ENCODE measurements around the gene USP31.

Gene USP31

GRCh38 chr16:23057013-23057596, 92.1 kb downstream of the USP31 start:
- Histone ChIP-seq H3K9me3 (ENCODE audit: control insufficient read depth in 1 of 2, low read length in 2 of 2) (no peaks in the 10 kb centered on the region), H3K27me3 (ENCODE audit: low read depth, low read length) (no peaks in the 10 kb centered on the region), H3K27ac (ENCODE audit: low read length) (no peak overlapping the region), H3K36me3 (ENCODE audit: control insufficient read depth in 1 of 2, insufficient read depth in 2 of 2, low read length in 2 of 2) (no peaks in the 10 kb centered on the region), H3K4me3 (ENCODE audit: low read depth in 1 of 2, low read length in 2 of 2) (no peak overlapping the region), H3K4me1 (ENCODE audit: control insufficient read depth in 1 of 2, insufficient read depth in 2 of 2, low read length in 2 of 2) (peaks cover 0 to 9% of the 10 kb centered on the region in 2 donors)

DNA sequence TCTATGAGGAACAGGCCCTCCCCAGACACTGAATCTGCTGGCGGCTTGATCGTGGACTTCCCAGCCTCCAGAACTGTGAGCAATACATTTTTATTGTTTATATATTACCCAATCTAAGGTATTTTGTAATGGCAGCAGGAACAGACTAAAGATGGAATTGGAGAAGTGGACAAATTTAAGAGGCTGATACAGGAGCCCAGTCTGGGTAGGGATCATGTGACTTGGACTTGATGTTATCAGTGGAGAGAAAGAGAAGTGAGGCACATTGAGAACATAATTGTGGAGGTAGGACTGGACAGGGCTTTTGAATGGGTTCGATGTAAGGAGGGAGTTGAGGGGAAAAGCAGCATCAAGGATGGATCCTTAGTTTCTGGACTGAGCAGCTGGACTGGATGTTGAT, 93.8 kb downstream of the USP31 start:
- H3K4me3 ChIP-seq (ENCODE audit: low read depth in 1 of 2, low read length in 2 of 2): no peak overlapping the region
- peaks cover 0 to 4% of the 10 kb centered on the region in 2 donors for H3K4me1 ChIP-seq (ENCODE audit: control insufficient read depth in 1 of 2, insufficient read depth in 2 of 2, low read length in 2 of 2)
- no peaks in the 10 kb centered on the region for H3K36me3 ChIP-seq (ENCODE audit: control insufficient read depth in 1 of 2, insufficient read depth in 2 of 2, low read length in 2 of 2)
- H3K27ac ChIP-seq (ENCODE audit: low read length): no peak overlapping the region
- no peaks in the 10 kb centered on the region for H3K9me3 ChIP-seq (ENCODE audit: control insufficient read depth in 1 of 2, low read length in 2 of 2)
- no peaks in the 10 kb centered on the region for H3K27me3 ChIP-seq (ENCODE audit: low read depth, low read length)

DNA sequence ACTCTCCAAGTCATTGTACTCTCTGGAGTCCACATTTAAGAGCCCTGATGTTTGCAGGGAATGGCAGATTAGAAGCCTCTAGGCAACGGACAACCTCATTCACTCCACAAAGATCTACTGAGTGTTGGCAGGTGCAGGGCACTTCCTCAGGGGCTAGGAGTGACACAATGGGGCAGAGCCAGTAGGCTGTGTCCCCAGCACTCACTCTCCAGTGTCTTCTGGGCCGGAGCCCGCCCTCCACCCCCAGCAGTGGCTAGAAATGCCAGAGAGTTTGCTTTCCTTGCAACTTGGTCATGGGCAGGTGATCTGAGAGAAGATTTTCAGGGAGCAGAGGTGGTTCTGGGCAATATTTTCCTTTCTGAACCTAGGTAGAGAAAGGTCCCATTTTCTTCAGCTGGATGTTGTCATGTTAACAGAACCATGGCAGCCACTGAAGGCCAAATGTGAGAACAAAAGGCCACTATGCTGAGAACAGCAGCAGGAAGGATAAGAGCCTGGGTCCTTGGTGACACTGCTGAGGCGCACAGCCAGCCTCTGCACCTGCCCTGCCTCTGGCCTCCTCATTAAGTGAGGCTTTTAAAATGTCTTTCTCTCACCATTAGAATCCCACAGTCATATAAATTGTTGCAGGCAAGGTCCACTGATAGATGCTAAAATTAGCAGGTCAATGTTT, 96.2 kb downstream of the USP31 start:
- no peak overlapping the region for H3K27ac ChIP-seq (ENCODE audit: low read length)
- H3K27me3 ChIP-seq (ENCODE audit: low read depth, low read length): no peaks in the 10 kb centered on the region
- H3K9me3 ChIP-seq (ENCODE audit: control insufficient read depth in 1 of 2, low read length in 2 of 2): no peaks in the 10 kb centered on the region
- H3K36me3 ChIP-seq (ENCODE audit: control insufficient read depth in 1 of 2, insufficient read depth in 2 of 2, low read length in 2 of 2): no peaks in the 10 kb centered on the region
- H3K4me3 ChIP-seq (ENCODE audit: low read depth in 1 of 2, low read length in 2 of 2): no peak overlapping the region
- no peaks in the 10 kb centered on the region for H3K4me1 ChIP-seq (ENCODE audit: control insufficient read depth in 1 of 2, insufficient read depth in 2 of 2, low read length in 2 of 2)

- H3K36me3 ChIP-seq (ENCODE audit: control insufficient read depth in 1 of 2, insufficient read depth in 2 of 2, low read length in 2 of 2): no peaks in the 10 kb centered on the region
- H3K4me3 ChIP-seq (ENCODE audit: low read depth in 1 of 2, low read length in 2 of 2): no peak overlapping the region
- H3K27me3 ChIP-seq (ENCODE audit: low read depth, low read length): no peaks in the 10 kb centered on the region
- no peak overlapping the region for H3K27ac ChIP-seq (ENCODE audit: low read length)
- no peaks in the 10 kb centered on the region for H3K4me1 ChIP-seq (ENCODE audit: control insufficient read depth in 1 of 2, insufficient read depth in 2 of 2, low read length in 2 of 2)
- no peaks in the 10 kb centered on the region for H3K9me3 ChIP-seq (ENCODE audit: control insufficient read depth in 1 of 2, low read length in 2 of 2)
These were observed 97.0 kb downstream of the USP31 start for GRCh38 chr16:23052221-23052620.

- Histone ChIP-seq H3K4me1 (ENCODE audit: control insufficient read depth in 1 of 2, insufficient read depth in 2 of 2, low read length in 2 of 2) (no peaks in the 10 kb centered on the region), H3K36me3 (ENCODE audit: control insufficient read depth in 1 of 2, insufficient read depth in 2 of 2, low read length in 2 of 2) (no peaks in the 10 kb centered on the region), H3K27me3 (ENCODE audit: low read depth, low read length) (no peaks in the 10 kb centered on the region), H3K27ac (ENCODE audit: low read length) (no peak overlapping the region), H3K9me3 (ENCODE audit: control insufficient read depth in 1 of 2, low read length in 2 of 2) (no peaks in the 10 kb centered on the region), H3K4me3 (ENCODE audit: low read depth in 1 of 2, low read length in 2 of 2) (no peak overlapping the region)
These were observed 97.7 kb downstream of the USP31 start for GRCh38 chr16:23051587-23051986.

DNA sequence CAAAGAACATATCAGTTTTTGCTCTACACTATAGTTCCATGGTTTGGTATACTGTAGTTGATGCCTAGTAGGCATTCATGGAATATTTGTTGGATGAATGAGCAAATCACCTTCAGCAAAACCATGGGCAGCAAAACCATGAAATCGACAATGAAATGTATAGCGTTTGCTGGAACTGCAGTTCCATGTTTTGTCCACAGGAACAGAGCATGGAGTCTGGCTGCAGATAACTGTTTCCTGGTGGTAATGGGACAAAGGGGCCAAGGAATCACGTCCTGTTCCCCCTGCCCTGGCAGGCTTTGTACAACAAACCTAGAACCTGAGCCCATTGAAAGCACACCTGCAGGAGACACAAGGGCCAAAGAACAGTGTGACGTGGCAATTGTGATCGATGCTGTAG, 101.1 kb downstream of the USP31 start:
- Histone ChIP-seq H3K4me1 (ENCODE audit: control insufficient read depth in 1 of 2, insufficient read depth in 2 of 2, low read length in 2 of 2) (no peaks in the 10 kb centered on the region), H3K9me3 (ENCODE audit: control insufficient read depth in 1 of 2, low read length in 2 of 2) (no peaks in the 10 kb centered on the region), H3K4me3 (ENCODE audit: low read depth in 1 of 2, low read length in 2 of 2) (no peak overlapping the region), H3K27me3 (ENCODE audit: low read depth, low read length) (no peaks in the 10 kb centered on the region), H3K36me3 (ENCODE audit: control insufficient read depth in 1 of 2, insufficient read depth in 2 of 2, low read length in 2 of 2) (no peaks in the 10 kb centered on the region), H3K27ac (ENCODE audit: low read length) (no peak overlapping the region)

- Histone ChIP-seq H3K4me3 (ENCODE audit: low read depth in 1 of 2, low read length in 2 of 2) (no peak overlapping the region), H3K4me1 (ENCODE audit: control insufficient read depth in 1 of 2, insufficient read depth in 2 of 2, low read length in 2 of 2) (no peaks in the 10 kb centered on the region), H3K9me3 (ENCODE audit: control insufficient read depth in 1 of 2, low read length in 2 of 2) (no peaks in the 10 kb centered on the region), H3K36me3 (ENCODE audit: control insufficient read depth in 1 of 2, insufficient read depth in 2 of 2, low read length in 2 of 2) (no peaks in the 10 kb centered on the region), H3K27me3 (ENCODE audit: low read depth, low read length) (no peaks in the 10 kb centered on the region), H3K27ac (ENCODE audit: low read length) (no peak overlapping the region)
These were observed 104.2 kb downstream of the USP31 start for GRCh38 chr16:23045025-23045424.

GRCh38 chr16:23040246-23040645, 109.0 kb downstream of the USP31 start:
- H3K4me1 ChIP-seq (ENCODE audit: control insufficient read depth in 1 of 2, insufficient read depth in 2 of 2, low read length in 2 of 2): no peaks in the 10 kb centered on the region
- H3K36me3 ChIP-seq (ENCODE audit: control insufficient read depth in 1 of 2, insufficient read depth in 2 of 2, low read length in 2 of 2): no peaks in the 10 kb centered on the region
- H3K27me3 ChIP-seq (ENCODE audit: low read depth, low read length): no peaks in the 10 kb centered on the region
- no peak overlapping the region for H3K4me3 ChIP-seq (ENCODE audit: low read depth in 1 of 2, low read length in 2 of 2)
- H3K9me3 ChIP-seq (ENCODE audit: control insufficient read depth in 1 of 2, low read length in 2 of 2): no peaks in the 10 kb centered on the region
- no peak overlapping the region for H3K27ac ChIP-seq (ENCODE audit: low read length)

GRCh38 chr16:23039118-23039517, 110.1 kb downstream of the USP31 start:
- H3K4me1 ChIP-seq (ENCODE audit: control insufficient read depth in 1 of 2, insufficient read depth in 2 of 2, low read length in 2 of 2): no peaks in the 10 kb centered on the region
- H3K9me3 ChIP-seq (ENCODE audit: control insufficient read depth in 1 of 2, low read length in 2 of 2): peaks cover 0 to 5% of the 10 kb centered on the region in 2 donors
- no peak overlapping the region for H3K27ac ChIP-seq (ENCODE audit: low read length)
- no peaks in the 10 kb centered on the region for H3K36me3 ChIP-seq (ENCODE audit: control insufficient read depth in 1 of 2, insufficient read depth in 2 of 2, low read length in 2 of 2)
- H3K4me3 ChIP-seq (ENCODE audit: low read depth in 1 of 2, low read length in 2 of 2): no peak overlapping the region
- H3K27me3 ChIP-seq (ENCODE audit: low read depth, low read length): no peaks in the 10 kb centered on the region

DNA sequence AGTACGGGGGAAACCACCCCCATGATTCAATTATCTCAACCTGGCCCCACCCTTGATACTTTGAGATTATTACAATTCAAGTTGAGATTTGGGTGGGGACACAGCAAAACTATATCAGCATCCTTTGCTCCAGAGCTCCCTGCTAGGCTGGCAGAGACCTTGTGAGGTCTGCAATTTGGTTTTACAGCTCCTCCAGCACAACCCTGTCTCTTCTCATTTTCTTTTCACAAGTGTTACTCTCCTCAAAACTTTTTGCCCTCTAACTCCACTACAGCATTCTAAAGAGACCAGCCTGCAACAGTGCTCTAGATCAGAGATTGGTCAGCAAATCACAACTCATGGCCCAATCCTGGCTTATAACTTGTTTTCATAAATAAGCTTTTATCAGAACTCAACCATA, 114.0 kb downstream of the USP31 start:
- no peaks in the 10 kb centered on the region for H3K4me1 ChIP-seq (ENCODE audit: control insufficient read depth in 1 of 2, insufficient read depth in 2 of 2, low read length in 2 of 2)
- no peaks in the 10 kb centered on the region for H3K36me3 ChIP-seq (ENCODE audit: control insufficient read depth in 1 of 2, insufficient read depth in 2 of 2, low read length in 2 of 2)
- no peaks in the 10 kb centered on the region for H3K27me3 ChIP-seq (ENCODE audit: low read depth, low read length)
- no peak overlapping the region for H3K4me3 ChIP-seq (ENCODE audit: low read depth in 1 of 2, low read length in 2 of 2)
- H3K27ac ChIP-seq (ENCODE audit: low read length): no peak overlapping the region
- H3K9me3 ChIP-seq (ENCODE audit: control insufficient read depth in 1 of 2, low read length in 2 of 2): peaks cover 0 to 13% of the 10 kb centered on the region in 2 donors

- Histone ChIP-seq H3K27ac (ENCODE audit: low read length) (no peak overlapping the region), H3K36me3 (ENCODE audit: control insufficient read depth in 1 of 2, insufficient read depth in 2 of 2, low read length in 2 of 2) (no peaks in the 10 kb centered on the region), H3K4me3 (ENCODE audit: low read depth in 1 of 2, low read length in 2 of 2) (no peak overlapping the region), H3K9me3 (ENCODE audit: control insufficient read depth in 1 of 2, low read length in 2 of 2) (peaks cover 0 to 13% of the 10 kb centered on the region in 2 donors), H3K4me1 (ENCODE audit: control insufficient read depth in 1 of 2, insufficient read depth in 2 of 2, low read length in 2 of 2) (no peaks in the 10 kb centered on the region), H3K27me3 (ENCODE audit: low read depth, low read length) (no peaks in the 10 kb centered on the region)
These were observed 117.6 kb downstream of the USP31 start for GRCh38 chr16:23031508-23032098.

Measured in muscle layer of duodenum (tissue), 2 donors.